GM13976 (cell line): ENCODE data around the gene OR2F2.

Source experiments
- DNase-seq: peaks from one replicate; pipeline ENCODE4 v3.0.0; 2012; ENCODE audit warnings: low spot score
- in situ Hi-C: fragments of 300-500 bp; cut with MboI; formaldehyde crosslinking; loops from one replicate; pipeline ENCODE4 v1.12.0; 2022; ENCODE audit warnings: low sequenced_read_pairs, mixed read lengths, inconsistent platforms; ENCODE audit not compliant: unreplicated experiment
- TF ChIP-seq, protein P1 (sequence below): IDR thresholded peaks from 2 replicates; pipeline ENCODE4 v1.5.1; 2012; ENCODE audit warnings: borderline replicate concordance, mild to moderate bottlenecking; ENCODE audit not compliant: insufficient read depth; ENCODE audit errors: extremely low read depth, missing control alignments, control extremely low read depth

Gene OR2F2

GRCh38 chr7:143973870-143974416 lies 38.9 kb downstream of the OR2F2 start:
- no peak for DNase-seq
- TF ChIP-seq, protein P1, sequence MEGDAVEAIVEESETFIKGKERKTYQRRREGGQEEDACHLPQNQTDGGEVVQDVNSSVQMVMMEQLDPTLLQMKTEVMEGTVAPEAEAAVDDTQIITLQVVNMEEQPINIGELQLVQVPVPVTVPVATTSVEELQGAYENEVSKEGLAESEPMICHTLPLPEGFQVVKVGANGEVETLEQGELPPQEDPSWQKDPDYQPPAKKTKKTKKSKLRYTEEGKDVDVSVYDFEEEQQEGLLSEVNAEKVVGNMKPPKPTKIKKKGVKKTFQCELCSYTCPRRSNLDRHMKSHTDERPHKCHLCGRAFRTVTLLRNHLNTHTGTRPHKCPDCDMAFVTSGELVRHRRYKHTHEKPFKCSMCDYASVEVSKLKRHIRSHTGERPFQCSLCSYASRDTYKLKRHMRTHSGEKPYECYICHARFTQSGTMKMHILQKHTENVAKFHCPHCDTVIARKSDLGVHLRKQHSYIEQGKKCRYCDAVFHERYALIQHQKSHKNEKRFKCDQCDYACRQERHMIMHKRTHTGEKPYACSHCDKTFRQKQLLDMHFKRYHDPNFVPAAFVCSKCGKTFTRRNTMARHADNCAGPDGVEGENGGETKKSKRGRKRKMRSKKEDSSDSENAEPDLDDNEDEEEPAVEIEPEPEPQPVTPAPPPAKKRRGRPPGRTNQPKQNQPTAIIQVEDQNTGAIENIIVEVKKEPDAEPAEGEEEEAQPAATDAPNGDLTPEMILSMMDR, result no peak
- in situ Hi-C loops, result no loop called here

DNA sequence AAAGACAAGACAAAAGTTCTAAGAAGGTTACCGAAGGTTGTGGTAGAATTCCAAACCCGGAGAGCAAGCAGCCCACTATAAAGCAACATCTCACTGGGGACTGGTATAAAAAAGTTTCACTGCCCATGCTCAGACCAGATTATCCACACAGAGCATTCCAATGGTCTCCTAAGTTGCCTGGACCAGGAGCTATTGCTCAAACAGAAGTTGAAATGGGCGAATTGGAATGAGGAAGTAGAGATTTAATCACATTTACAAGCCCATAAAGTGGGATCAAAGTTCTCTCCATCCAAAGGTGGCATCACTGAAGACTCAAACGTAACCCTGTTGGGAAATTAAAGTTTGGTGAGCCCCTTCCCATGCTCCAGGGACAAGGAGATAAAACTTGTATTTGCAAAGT lies 39.4 kb downstream of the OR2F2 start:
- DNase-seq, result no peak
- in situ Hi-C loops, result no loop called here
- TF ChIP-seq, protein P1, result no peak

DNA sequence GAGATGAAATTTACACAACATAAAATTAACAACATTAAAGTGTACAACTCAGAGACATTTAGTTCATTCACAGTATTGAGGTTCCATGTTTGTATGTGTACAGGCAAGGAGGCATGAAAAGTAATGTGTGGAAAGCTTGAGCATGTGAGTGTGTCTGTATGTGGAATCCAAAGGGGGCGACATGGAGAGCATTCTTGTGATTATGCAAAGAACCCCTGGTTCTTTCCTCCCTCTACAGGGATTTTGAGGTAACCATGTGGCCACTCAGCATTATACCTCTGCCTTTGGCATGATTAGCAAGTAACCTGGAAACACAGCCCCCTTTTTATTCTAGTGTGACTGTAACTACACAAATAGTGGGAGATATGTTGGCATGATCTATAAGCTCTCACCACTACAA lies 40.6 kb downstream of the OR2F2 start:
- DNase-seq, result no peak
- in situ Hi-C loops, result no loop called here
- TF ChIP-seq, protein P1, result no peak

GRCh38 chr7:143978585-143978984 lies 43.6 kb downstream of the OR2F2 start:
- DNase-seq, result no peak
- TF ChIP-seq, protein P1, result no peak
- in situ Hi-C loops, result no loop called here

DNA sequence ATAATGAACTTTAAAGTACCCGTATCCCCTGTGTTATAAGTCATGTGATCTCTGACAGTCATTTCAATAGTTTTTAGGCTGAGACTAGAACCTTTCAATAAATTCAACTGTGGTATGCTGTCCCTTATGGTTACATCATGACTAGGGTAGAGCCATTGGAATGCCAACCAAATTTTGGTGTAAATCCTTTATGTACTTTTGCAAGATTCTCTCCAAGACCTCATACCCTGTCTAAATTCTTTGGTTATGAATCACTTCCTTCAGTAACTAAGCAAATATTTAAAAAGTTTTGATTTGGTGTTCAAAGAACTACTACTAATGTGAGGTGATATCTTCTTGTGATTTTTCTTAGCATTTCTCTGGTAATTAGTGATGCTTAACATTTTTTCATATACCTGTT lies 44.3 kb downstream of the OR2F2 start:
- TF ChIP-seq, protein P1, result no peak
- in situ Hi-C loops, result no loop called here
- DNase-seq, result no peak

DNA sequence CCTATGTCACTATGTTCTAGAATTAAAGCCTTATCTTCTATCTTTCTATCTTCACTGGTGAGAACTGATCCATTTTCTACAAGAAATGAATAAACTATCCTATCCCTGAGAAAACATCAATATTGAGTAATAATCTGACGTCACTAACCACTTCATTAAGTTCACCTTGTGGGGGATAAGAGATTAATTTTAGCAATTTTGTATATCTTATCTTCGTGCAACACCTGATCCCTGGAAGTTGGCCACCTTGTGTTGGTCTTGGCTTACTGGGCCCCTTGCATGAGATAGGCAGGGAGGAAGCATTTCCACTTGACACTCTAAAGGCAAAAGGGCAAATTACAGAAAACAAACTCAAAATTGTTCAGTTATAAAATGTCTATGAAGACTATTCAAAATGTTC lies 45.0 kb downstream of the OR2F2 start:
- no peak for DNase-seq
- in situ Hi-C loops, result no loop called here
- TF ChIP-seq, protein P1, result no peak

DNA sequence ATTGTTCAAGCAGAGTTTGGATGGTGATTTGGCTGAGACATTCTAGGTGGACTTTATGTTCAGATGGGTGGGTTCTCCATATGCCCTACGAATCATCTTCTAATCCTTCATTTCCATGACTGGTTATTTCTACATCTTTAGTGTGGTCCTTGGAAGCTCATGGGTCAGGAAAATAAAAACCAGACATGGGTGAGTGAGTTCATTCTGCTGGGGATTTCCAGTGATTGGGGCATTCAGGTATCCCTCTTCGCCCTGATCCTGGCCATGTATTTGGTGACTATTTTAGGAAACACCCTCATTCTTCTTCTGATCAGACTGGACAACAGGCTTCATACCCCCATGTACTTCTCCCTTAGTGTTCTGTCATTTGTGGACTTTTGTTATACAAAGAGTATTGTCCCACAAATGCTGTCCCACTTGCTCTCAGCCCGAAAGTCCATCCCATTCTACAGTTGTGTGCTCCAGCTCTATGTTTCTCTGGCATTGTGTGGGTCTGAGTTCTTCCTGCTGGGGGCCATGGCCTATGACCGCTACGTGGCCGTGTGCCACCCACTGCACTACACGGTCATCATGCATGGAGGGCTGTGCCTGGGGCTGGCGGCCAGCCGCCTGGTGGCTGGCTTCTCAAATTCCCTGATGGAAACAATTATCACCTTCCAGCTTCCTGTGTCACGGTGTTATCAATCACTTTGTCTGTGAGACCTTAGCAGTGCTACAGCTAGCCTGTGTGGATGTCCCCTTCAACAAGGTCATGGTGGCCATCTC lies 45.9 kb downstream of the OR2F2 start:
- in situ Hi-C loops, result no loop called here
- TF ChIP-seq, protein P1, result no peak
- no peak for DNase-seq
